Stimulated activated CD8-positive, alpha-beta memory T cell treated with anti-CD3 and anti-CD28 coated beads, Interleukin-7, amount 100 ng/mL, for 4 hours (primary cell): ENCODE measurements around the gene ABLIM2.
A peak's percentile ranks its signal among the peaks of the same experiment; 100 is the strongest.
"Not testable (repeated sequence)": the region's sequence is repeated elsewhere in the genome, so short reads cannot be mapped to it uniquely, and the experiment has no call there.

Experiments
- DNase-seq, 2 donors: peaks; one replicate each; pipeline ENCODE4 v3.0.0-alpha.2; 2020; ENCODE audit warnings: low read depth in 2 of 2

The ABLIM2 gene

GRCh38 chr4:7939377-7940108 lies 219.1 kb downstream of the ABLIM2 start, which contains the start of gene AFAP1:
Gene AFAP1, minus strand, starts transcription at chr4:7939861. Its CDS starts 67,783 bp downstream, at chr4:7872078.
- peak; percentile 70 to 81 for DNase-seq

GRCh38 chr4:7938609-7939376 lies 219.8 kb downstream of the ABLIM2 start:
- peak in 1 of 2 donors; percentile 13 for DNase-seq

GRCh38 chr4:7938266-7938608 lies 220.4 kb downstream of the ABLIM2 start:
- DNase-seq: no peak

- DNase-seq: no peak
These were observed 221.6 kb downstream of the ABLIM2 start for GRCh38 chr4:7937006-7937405.

DNA sequence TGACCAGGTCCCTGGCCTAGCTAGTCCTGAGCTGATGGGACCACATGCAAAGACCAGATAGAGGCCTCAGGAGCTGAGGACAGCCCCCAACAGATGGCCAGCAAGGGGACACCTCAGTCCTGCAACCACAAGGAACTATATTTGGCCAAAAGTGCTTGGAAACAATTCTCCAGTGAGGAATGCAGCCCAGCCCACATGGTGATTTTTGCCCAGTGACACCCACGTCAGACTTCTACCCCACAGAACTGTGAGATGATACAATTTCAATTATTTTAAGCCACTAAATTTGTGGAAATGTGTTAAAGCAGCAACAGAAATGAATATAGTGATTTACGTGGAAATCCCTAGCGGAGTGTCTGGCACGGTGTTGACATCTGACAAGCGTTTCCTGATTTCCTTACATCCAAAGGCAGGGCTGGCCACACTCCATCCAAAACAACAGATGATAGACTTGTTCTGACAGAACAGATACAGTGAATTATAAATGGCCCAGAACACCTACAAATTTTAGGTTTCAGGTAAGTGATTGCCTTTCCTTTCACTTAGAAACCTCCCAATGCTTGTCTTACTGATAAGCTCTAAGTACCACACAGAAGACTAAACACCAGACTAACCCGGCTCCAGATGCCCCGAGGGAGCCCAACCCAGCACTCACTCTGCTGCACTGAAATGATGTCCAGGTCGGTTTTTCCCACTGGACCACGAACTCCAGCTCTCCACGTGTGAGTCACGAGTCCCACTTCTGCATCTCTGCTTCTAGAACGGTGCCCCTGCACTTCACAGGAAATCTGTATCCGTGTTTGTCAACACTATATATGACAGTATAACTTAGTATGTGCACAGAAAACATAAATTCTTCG lies 224.7 kb downstream of the ABLIM2 start:
- no peak for DNase-seq

DNA sequence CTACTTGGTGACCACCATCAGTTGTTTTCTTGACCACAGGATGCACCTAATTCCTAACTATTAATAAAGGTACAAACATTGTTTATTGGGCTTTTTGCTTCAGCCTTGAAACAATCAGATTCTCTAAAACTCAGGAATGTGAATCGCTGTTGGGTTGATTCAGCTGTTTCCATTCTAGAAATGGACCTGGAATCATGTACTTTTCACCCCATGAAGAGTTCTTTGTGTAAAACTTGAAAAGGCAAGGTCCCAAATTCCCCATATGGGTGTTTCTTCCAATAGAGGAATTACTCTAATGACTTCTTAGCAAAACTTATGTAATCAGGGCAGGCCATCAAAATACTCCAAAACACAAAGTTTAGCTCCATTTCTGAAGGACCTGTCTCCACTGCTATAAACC lies 226.3 kb downstream of the ABLIM2 start:
- DNase-seq: no peak

DNA sequence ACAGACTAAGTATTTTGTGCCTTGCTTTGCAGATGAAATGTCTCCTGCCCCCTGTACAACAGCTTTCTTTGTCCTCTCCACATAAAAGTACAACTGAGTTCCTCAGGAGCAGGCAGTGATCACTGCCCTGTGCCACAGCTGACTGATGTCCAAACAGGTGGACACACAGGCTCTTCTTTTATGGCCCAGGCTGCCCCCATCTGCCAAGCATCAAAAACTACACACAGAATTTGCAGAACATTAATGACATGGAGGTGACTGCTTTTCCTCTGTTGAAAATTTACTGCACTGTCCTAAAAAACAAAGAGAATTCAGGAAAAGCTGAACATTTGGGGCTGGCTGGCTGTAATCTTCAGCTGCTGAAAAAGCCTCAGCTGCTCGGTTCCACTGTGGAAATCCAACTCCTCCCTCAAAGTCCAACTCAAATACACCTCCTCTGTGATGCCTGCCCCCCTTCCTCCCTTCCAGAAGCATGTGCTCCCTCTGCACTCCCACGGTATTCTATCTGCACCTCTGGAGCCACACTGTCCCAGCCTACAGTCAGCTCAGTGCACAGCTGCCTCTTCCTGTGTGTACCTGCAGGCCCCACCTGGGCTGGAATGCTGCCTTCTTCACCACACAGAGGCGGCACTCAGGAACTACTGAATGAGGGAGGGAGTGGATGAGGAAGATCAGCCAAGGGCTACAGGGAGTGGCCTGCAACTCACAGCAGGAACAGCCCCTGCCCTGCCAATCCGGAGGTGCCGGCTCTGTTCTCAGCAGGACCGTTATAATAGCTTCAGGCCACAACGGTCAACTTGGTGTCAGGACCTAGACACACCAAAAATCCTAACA lies 229.3 kb downstream of the ABLIM2 start:
- no peak for DNase-seq

DNA sequence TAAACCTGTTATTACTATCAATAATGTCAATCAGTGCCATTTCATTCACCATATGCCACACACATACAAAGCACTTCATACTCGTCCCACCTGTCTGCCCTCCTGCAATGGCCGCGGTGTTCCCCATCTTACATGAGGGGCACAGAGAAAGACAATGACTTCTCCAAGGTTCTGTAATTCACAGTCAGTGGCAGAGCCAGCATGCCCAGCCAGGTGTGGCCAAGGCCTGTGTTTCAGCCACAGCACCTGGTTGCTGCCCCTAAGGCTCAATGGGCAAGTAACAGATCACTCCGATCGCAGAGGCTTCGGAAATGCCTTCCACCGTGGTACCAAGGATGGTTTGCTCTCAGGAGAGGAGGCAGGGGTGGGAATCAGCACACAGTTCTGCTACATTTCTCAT lies 229.9 kb downstream of the ABLIM2 start:
- no peak for DNase-seq

GRCh38 chr4:7926822-7927221 lies 231.8 kb downstream of the ABLIM2 start:
- no peak for DNase-seq

DNA sequence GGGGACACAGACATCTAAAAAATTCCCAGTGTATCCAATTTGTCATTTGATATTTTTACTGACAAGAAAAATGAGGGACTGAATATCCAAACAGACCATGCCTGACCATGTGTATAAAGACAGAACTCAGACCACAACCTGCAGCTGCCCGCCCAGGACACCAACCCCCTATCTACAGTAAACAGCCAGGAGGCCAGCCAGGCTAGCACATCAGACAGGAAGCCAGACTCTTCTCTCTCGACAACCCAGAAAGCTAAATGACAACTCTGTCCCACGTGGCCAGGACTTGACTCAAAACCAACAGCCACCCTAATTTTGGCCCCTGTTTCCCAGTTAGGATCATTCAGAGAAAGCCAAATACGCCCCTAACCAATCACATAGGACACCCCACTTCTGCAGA lies 234.0 kb downstream of the ABLIM2 start:
- no peak for DNase-seq

- no peak for DNase-seq
These were observed 234.4 kb downstream of the ABLIM2 start for GRCh38 chr4:7924163-7924562.

DNA sequence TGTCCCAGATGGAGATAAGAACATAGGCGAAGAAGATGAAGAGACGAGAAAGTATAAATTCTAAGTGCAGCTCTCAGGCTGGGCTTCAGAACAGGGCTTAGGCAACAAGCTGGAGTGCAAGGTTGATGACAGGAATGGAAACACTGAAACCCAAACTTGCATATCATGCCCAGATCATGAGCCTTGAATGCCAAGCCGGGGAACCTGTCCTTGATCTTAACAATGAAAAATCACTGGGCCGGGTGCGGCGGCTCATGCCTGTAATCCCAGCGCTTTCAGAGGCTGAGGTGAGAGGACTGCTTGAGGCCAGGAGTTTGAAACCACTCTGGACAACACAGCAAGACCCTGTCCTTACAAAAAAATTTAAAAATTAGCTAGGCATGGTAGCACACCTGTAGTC lies 236.1 kb downstream of the ABLIM2 start:
- no peak for DNase-seq

GRCh38 chr4:7918981-7919380 lies 239.6 kb downstream of the ABLIM2 start:
- no peak for DNase-seq

GRCh38 chr4:7918187-7918586 lies 240.4 kb downstream of the ABLIM2 start:
- not testable (repeated sequence) for DNase-seq

DNA sequence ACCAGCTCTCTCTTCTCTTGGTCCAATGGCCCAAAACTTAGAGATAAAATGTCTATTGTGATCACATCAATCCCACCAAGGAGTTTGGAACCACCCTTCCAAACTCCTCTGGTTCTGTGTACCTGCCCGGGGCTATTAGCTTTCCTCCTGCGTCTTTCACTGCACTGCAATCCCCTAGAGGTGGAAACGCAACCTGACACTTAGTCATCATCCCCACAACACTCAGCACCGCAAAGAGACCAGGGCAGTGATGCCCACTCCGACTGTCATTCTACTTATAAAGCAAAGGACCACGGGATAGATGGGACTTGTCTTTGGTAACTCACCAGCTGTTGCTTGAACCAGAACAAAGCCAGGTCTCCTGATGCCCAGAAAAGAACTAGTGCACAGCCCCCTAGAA lies 240.9 kb downstream of the ABLIM2 start:
- no peak for DNase-seq

DNA sequence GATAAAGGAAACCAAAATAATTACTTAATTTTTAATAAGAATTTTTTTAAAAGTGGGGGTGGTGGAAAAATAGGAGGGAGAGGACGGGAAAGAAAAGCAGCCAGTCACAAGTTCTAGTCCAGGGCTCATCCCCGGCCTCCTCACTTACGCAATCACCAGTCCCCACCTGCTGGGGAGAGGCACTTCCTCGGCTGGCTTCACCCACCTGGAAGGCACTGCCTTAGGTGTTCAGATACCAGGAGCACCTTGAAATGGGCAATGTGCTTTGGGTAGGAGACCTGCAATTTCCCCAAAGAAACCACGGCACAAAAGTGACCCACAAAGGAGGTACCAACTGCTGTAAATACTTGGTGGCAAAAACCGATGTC lies 242.8 kb downstream of the ABLIM2 start:
- DNase-seq: no peak
